OCI-LY1 (cell line): ENCODE results near the gene GOLGA2.

ENCODE experiments used
- EZH2 ChIP-seq: fragments of 200-600 bp; sonication (generic), shearing (Covaris generic); IDR thresholded peaks from 2 replicates; pipeline ENCODE4 v1.8.0; 2017; ENCODE audit warnings: borderline replicate concordance, mixed run types, mild to moderate bottlenecking, antibody characterized with exemption, low read length, moderate library complexity, mixed read lengths
- TF ChIP-seq, protein P1 (sequence below): fragments of 200-600 bp; sonication (generic), shearing (Covaris generic); IDR thresholded peaks from 2 replicates; pipeline ENCODE4 v1.5.1; 2017; ENCODE audit warnings: mild to moderate bottlenecking, antibody characterized with exemption, low read length, moderate library complexity, mixed read lengths

DNA sequence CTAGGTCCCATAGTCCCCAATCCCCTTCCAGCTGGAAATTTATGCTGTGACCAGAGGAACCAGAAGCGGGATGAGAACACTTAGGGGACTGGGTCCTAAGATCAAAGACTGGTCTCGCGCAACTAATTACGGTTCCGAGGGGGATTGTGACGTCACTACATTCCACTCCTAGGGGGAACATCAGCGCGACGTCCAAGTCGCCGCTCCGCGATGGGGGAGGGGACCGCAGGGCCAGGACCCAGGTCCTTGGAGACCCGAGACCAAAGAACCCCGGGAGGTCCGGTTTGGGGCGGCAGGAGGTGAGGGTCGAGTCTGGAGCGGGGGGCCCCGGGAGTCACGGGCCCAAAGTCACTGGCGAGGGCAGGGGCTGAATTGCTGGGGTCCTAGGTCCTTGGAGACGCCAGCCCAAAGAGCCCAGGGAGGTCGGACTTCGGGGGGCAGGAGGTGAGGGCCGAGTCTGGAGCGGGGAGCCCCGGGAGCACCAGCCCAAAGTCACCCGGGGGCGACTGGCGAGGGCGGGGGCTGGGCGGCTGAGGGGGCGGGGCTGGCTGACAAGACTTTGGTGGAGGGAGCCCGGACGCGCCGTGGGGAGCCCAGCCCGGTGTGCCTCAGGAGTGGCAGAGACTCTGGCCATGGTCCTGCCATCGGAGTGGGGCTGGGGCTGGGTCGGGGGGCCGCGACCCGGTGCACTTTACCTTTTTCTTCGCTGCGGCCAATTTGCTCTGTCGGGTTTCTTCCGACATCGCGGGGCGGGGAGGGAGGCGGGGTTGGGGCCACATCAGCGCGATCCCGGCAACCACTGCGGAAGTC lies at the start of gene GOLGA2:
- TF ChIP-seq, protein P1, sequence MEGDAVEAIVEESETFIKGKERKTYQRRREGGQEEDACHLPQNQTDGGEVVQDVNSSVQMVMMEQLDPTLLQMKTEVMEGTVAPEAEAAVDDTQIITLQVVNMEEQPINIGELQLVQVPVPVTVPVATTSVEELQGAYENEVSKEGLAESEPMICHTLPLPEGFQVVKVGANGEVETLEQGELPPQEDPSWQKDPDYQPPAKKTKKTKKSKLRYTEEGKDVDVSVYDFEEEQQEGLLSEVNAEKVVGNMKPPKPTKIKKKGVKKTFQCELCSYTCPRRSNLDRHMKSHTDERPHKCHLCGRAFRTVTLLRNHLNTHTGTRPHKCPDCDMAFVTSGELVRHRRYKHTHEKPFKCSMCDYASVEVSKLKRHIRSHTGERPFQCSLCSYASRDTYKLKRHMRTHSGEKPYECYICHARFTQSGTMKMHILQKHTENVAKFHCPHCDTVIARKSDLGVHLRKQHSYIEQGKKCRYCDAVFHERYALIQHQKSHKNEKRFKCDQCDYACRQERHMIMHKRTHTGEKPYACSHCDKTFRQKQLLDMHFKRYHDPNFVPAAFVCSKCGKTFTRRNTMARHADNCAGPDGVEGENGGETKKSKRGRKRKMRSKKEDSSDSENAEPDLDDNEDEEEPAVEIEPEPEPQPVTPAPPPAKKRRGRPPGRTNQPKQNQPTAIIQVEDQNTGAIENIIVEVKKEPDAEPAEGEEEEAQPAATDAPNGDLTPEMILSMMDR: no peak
- no peak for TF ChIP-seq EZH2
